H7 (cell line): ENCODE data around the gene DBR1. TPM values are rescaled to one million over a fixed set of nuclear protein-coding genes. Genes with fewer than 3 reads are reported as not detected.
A peak's percentile ranks its signal among the peaks of the same experiment; 100 is the strongest.

Experiments
- DNase-seq: peaks from one replicate; pipeline ENCODE4 v3.0.0; 2012
- H3K27me3 ChIP-seq: 2 replicates; pipeline ENCODE4 v1.6.0; 2011; ENCODE audit warnings: mild to moderate bottlenecking, low read length; ENCODE audit not compliant: control insufficient read depth, insufficient read depth
- H3K36me3 ChIP-seq: replicated peaks from 2 replicates; pipeline ENCODE4 v1.5.1; 2011; ENCODE audit warnings: low read length; ENCODE audit not compliant: control insufficient read depth, insufficient read depth
- H3K4me3 ChIP-seq: 2 replicates; pipeline ENCODE4 v1.5.1; 2011; ENCODE audit warnings: low read depth, mild to moderate bottlenecking, control low read depth, low read length, moderate library complexity; ENCODE audit not compliant: insufficient read depth
- total RNA-seq: library from RNA; depleted of rRNA; stranded (reverse); fragments of >200 nt; shearing (Covaris generic); gene quantifications from 2 replicates; pipeline ENCODE4 v1.2.3, GENCODE V29; 2014

DBR1 gene
- total RNA-seq, 1 experiment from 2014 or later = 16.7 TPM

- Histone ChIP-seq H3K4me3 (no peak overlapping the region), H3K36me3 (no peaks in the 10 kb centered on the region), H3K27me3 (no peaks in the 10 kb centered on the region)
- no peak for DNase-seq
Observed at GRCh38 chr3:138197524-138197923, 22.8 kb upstream of the DBR1 start.

- Histone ChIP-seq H3K27me3 (no peaks in the 10 kb centered on the region), H3K36me3 (no peaks in the 10 kb centered on the region), H3K4me3 (no peak overlapping the region)
- peak; percentile 56 for DNase-seq
Observed at GRCh38 chr3:138197058-138197457, 22.3 kb upstream of the DBR1 start.

GRCh38 chr3:138196023-138196422 is 21.3 kb upstream of the DBR1 start:
- no peak overlapping the region for H3K4me3 ChIP-seq
- H3K27me3 ChIP-seq = no peaks in the 10 kb centered on the region
- DNase-seq = no peak
- H3K36me3 ChIP-seq = no peaks in the 10 kb centered on the region

GRCh38 chr3:138195481-138195880 is 20.8 kb upstream of the DBR1 start:
- H3K27me3 ChIP-seq = no peaks in the 10 kb centered on the region
- H3K36me3 ChIP-seq = no peaks in the 10 kb centered on the region
- no peak for DNase-seq
- no peak overlapping the region for H3K4me3 ChIP-seq

- no peak for DNase-seq
- Histone ChIP-seq H3K27me3 (peaks cover 6% of the 10 kb centered on the region; the same call in 1 of the 2 replicates), H3K4me3 (peak overlapping the region; percentile 95), H3K36me3 (no peaks in the 10 kb centered on the region; the same call in 1 of the 2 replicates)
Observed at GRCh38 chr3:138188013-138188730, 13.5 kb upstream of the DBR1 start.

- Histone ChIP-seq H3K36me3 (no peaks in the 10 kb centered on the region; the same call in 1 of the 2 replicates), H3K27me3 (peaks cover 6% of the 10 kb centered on the region; the same call in 1 of the 2 replicates), H3K4me3 (peak within 1 kb of the TSS; percentile 95)
- peak; percentile 83 for DNase-seq
Observed at GRCh38 chr3:138187296-138188012, 12.7 kb upstream of the DBR1 start, which contains the start of gene ARMC8. Gene ARMC8 (plus strand): TSS chr3:138187301. CDS start chr3:138187555, 254 bp downstream.

- H3K4me3 ChIP-seq = peak overlapping the region; percentile 95
- H3K27me3 ChIP-seq = peaks cover 6% of the 10 kb centered on the region; the same call in 1 of the 2 replicates
- DNase-seq = peak; percentile 97
- H3K36me3 ChIP-seq = no peaks in the 10 kb centered on the region; the same call in 1 of the 2 replicates
Observed at GRCh38 chr3:138186803-138187295, 12.1 kb upstream of the DBR1 start.

- Histone ChIP-seq H3K4me3 (peak overlapping the region; percentile 95), H3K27me3 (peaks cover 6% of the 10 kb centered on the region; the same call in 1 of the 2 replicates), H3K36me3 (no peaks in the 10 kb centered on the region; the same call in 1 of the 2 replicates)
- DNase-seq = no peak
Observed at GRCh38 chr3:138186221-138186620, 11.5 kb upstream of the DBR1 start.

GRCh38 chr3:138184994-138185393 is 10.3 kb upstream of the DBR1 start:
- no peaks in the 10 kb centered on the region; the same call in 1 of the 2 replicates for H3K36me3 ChIP-seq
- no peak for DNase-seq
- no peak overlapping the region for H3K4me3 ChIP-seq
- H3K27me3 ChIP-seq = peaks cover 6% of the 10 kb centered on the region; the same call in 1 of the 2 replicates

- H3K36me3 ChIP-seq = no peaks in the 10 kb centered on the region
- peak; percentile 16 for DNase-seq
- peaks cover 2% of the 10 kb centered on the region; the same call in 1 of the 2 replicates for H3K27me3 ChIP-seq
- H3K4me3 ChIP-seq = no peak overlapping the region
Observed at GRCh38 chr3:138180375-138181029, 5.8 kb upstream of the DBR1 start.

GRCh38 chr3:138173769-138174420 is 826 bp downstream of the DBR1 start:
- DNase-seq = peak; percentile 17
- Histone ChIP-seq H3K4me3 (peak overlapping the region; percentile 90), H3K36me3 (peaks cover 4% of the 10 kb centered on the region), H3K27me3 (no peaks in the 10 kb centered on the region)

GRCh38 chr3:138172625-138173024 is 2.1 kb downstream of the DBR1 start:
- DNase-seq = no peak
- Histone ChIP-seq H3K4me3 (no peak overlapping the region), H3K36me3 (peaks cover 4% of the 10 kb centered on the region), H3K27me3 (no peaks in the 10 kb centered on the region)

- H3K27me3 ChIP-seq = no peaks in the 10 kb centered on the region
- DNase-seq = no peak
- peaks cover 14% of the 10 kb centered on the region for H3K36me3 ChIP-seq
- H3K4me3 ChIP-seq = no peak overlapping the region
Observed at GRCh38 chr3:138165061-138165460, 9.7 kb downstream of the DBR1 start.

GRCh38 chr3:138157743-138158142 is 17.0 kb downstream of the DBR1 start:
- H3K4me3 ChIP-seq = no peak overlapping the region
- no peaks in the 10 kb centered on the region for H3K27me3 ChIP-seq
- no peak for DNase-seq
- H3K36me3 ChIP-seq = peaks cover 5% of the 10 kb centered on the region
